ENCODE measurements around the gene SNX22. TPM values are rescaled to one million over a fixed set of nuclear protein-coding genes. Genes with fewer than 3 reads are reported as not detected.
A peak's percentile ranks its signal among the peaks of the same experiment; 100 is the strongest.

SNX22 gene
- total RNA-seq, 1 experiment from 2014 or later, result 24.7 TPM

DNA sequence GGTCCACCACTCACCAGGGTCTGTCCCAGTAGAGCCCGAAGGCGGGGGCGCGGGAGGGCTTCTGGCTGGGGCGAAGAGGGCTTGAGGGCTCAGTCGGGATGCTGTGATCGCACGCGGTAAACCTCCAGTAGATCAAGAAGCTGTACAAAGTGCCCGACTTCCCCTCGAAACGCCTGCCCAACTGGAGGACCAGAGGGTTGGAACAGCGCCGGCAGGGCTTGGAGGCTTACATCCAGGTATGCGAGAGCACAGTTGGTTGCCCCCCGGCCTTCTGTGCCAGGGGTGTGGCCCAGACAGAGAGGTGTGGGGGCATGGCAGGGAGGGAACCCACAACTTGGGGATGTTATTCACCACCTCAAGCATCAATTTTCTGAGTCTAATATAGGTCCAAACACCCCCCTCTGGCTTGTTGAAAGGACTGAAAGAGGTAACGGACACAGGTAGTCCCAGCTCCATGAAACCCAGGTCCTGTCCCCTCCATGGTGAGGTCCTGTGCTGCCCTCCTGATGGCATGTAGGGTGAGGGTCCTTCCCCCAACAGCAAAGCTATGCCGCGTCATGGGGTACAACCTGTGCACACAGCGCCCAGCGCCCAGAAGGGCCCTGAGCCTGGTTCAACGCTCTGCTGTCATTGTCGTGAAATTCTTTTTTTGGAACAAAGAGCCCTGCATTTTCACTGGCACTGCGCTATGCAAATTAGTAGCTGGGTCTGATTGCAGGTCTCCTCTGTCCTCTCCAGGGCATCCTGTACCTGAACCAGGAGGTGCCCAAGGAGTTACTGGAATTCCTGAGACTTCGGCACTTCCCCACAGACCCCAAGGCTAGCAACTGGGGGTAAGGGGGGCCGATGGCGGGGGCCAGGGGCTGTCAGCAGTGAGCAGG is 1.2 kb downstream of the SNX22 start:
- in situ Hi-C loops (cut with HindIII; ENCODE audit: low sequenced_read_pairs), result no loop called here
- peak; percentile 51 for DNase-seq (ENCODE audit: low spot score)

- DNase-seq (ENCODE audit: low spot score), result peak; percentile 90
- in situ Hi-C loops (cut with HindIII; ENCODE audit: low sequenced_read_pairs), result no loop called here
Measured at GRCh38 chr15:64153480-64154367, 2.2 kb downstream of the SNX22 start.

- DNase-seq (ENCODE audit: low spot score), result no peak
- in situ Hi-C loops (cut with HindIII; ENCODE audit: low sequenced_read_pairs), result no loop called here
Measured at GRCh38 chr15:64155802-64156651, 4.5 kb downstream of the SNX22 start.

- no peak for DNase-seq (ENCODE audit: low spot score)
- in situ Hi-C loops (cut with HindIII; ENCODE audit: low sequenced_read_pairs), result no loop called here
Measured at GRCh38 chr15:64156652-64157331, 5.3 kb downstream of the SNX22 start.

DNA sequence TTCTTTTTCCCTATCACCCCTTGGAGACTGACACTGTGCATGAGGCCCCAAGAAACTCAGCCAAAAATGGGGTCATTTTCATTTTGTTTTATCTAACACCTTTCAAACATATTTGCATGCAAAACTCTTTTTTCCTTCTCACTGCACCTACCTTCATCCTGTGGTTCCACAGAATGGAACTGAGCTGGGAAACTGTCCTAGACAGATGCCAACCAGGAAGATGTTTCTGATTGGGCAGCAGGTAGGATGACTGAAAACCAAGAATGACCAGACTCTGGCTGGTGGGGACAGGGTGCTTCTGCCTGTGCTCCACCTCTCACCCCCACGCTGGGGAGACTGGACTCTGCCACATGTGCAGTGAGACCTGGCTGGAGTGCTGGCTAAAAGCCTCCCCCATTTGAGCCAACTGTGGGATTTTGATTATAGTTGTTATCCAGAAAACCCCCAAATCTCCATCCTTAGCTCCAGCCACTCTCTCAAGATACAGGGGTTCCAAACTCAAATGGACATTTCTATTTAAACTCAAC is 6.1 kb downstream of the SNX22 start:
- DNase-seq (ENCODE audit: low spot score), result no peak
- in situ Hi-C loops (cut with HindIII; ENCODE audit: low sequenced_read_pairs), result no loop called here

- in situ Hi-C loops (cut with HindIII; ENCODE audit: low sequenced_read_pairs), result no loop called here
Measured at GRCh38 chr15:64158363-64159134, 7.0 kb downstream of the SNX22 start.

DNA sequence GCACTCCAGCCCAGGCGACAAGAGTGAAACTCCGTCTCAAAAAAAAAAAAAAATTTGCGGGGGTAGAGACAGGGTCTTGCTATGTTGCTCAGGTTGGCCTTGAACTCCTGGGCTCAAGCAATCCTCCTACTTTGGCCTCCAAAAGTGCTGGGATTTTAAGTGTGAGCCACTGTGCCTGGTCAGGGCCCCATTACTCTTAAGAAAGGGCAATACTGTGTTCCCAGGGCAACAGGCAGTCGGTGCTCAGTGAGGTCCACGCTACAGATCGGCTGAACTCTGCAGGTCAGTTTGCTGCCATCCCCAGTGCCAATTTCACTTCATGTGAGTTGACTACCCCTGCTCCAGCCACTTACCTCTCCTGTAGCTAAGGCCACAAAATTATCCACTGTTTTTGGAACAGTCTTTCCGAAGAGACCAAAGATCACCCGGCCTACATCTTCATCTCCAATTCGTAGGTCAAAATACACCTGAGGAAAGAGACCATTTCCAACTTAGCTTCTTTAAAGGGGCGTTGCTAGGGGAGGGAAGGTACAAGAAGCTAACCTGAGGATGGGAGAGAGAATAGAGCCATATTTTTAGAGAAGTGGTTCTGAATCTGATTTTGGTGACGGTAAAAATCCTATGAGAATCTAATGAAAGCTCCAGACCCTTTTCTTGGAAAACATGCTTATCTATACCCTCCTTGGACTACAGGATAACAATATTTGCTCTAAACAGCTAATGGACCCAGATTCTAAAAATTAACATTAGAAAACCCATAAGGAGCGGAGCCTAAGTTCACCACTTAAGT is 10.4 kb downstream of the SNX22 start:
- in situ Hi-C loops (cut with HindIII; ENCODE audit: low sequenced_read_pairs), result no loop called here
- no peak for DNase-seq (ENCODE audit: low spot score)

More at GRCh38 chr15:64158363-64159134, 7.0 kb downstream of the SNX22 start:
- no peak for DNase-seq (ENCODE audit: low spot score)

DNA sequence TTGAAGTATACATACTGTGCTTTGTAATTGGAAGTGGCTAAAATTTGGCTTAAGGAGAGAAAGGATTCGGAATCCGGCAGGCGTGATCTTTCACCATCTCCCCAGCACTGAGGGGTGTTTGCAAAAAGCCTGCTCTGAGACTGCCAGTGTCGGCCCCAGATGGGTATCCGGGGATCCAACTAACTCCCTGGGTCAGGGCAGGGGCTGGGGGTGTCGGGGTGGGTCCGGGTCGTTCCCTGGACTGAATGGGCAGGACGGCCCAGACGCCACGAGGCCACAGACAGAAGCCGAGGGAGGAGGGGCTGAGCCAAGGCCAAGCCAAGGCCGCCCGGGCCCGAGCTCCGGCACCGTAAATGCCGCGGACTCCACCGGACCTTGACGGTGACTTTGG is 10.9 kb downstream of the SNX22 start:
- in situ Hi-C loops (cut with HindIII; ENCODE audit: low sequenced_read_pairs), result no loop called here
- no peak for DNase-seq (ENCODE audit: low spot score)

DNA sequence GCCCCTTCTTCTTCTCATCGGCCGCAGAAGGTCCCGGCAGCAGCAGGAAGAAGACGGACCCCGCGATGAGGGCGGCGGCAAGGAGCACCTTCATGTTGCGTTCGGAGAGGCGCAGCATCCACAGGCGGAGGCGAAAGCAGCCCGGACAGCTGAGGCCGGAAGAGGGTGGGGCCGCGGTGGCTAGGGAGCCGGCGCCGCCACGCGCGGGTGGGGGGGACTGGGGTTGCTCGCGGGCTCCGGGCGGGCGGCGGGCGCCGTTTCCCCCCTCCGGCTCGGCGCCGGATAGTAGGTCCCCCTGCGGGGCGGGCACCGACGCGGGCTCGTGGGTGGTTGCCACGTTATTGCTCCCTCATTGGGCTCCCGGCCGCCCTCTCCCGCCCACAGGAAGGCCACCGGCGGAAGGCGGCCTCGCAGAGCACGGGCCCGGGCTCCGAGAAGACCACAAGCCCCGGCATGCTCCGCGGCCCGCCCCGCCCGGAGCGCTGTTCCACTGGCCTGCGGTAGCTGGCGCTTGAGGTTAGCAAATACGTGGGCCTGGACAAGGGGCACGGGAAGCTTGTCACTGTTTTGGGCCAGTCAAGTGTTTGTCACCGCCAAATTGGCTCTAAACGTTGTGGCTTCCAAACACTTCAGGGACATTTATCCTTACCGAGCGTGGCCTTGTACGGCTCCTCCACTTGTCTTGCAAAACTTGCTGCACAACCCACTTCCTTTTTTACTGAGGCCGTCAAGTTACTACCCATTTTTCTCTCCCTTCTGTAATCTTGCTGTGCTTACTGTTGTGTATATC is 11.5 kb downstream of the SNX22 start, which contains the start of gene PPIB:
Gene PPIB (minus strand): TSS at position 154 of the 790 bp plus-strand sequence. CDS start 36 bp downstream, at position 118.
- peak; percentile 98 for DNase-seq (ENCODE audit: low spot score)
- in situ Hi-C loops (cut with HindIII; ENCODE audit: low sequenced_read_pairs), result no loop called here

GRCh38 chr15:64163659-64164362 is 12.3 kb downstream of the SNX22 start:
- in situ Hi-C loops (cut with HindIII; ENCODE audit: low sequenced_read_pairs), result no loop called here
- no peak for DNase-seq (ENCODE audit: low spot score)

GRCh38 chr15:64164436-64164835 is 12.9 kb downstream of the SNX22 start:
- in situ Hi-C loops (cut with HindIII; ENCODE audit: low sequenced_read_pairs), result no loop called here
- no peak for DNase-seq (ENCODE audit: low spot score)

- DNase-seq (ENCODE audit: low spot score), result no peak
- in situ Hi-C loops (cut with HindIII; ENCODE audit: low sequenced_read_pairs), result no loop called here
Measured at GRCh38 chr15:64166102-64166890, 14.8 kb downstream of the SNX22 start.

GRCh38 chr15:64180235-64180824 is 28.8 kb downstream of the SNX22 start:
- in situ Hi-C loops (cut with HindIII; ENCODE audit: low sequenced_read_pairs), result loop anchor here (5.0 kb wide), 1 partner anchor 172 kb away; no protein-coding TSS in a partner anchor
- no peak for DNase-seq (ENCODE audit: low spot score)

DNA sequence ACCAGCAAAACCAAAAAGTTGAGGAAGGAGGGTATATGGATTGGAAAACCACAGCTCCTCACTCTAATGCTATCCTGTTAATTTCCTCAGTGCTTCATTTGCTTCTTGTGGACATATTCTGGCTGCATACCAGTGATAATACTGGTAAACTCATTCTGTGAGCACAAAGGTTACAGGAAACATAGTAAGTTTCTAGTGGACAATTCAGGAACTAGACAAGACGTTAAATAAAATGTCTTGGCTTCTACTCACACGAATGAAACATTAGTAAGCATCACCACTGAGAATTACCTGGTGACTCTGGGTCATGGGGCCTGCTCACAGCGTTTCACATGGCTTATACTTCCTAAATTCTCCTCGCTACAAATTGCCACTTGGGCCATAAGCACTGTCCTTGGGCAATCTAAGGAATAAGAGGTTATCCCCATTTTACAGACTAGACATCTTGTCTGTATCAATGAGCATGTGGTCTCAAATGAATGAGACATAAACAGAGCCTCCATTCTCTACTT is 31.4 kb downstream of the SNX22 start:
- DNase-seq (ENCODE audit: low spot score), result no peak
- in situ Hi-C loops (cut with HindIII; ENCODE audit: low sequenced_read_pairs), result loop anchor here (5.0 kb wide), 1 partner anchor 169 kb away; no protein-coding TSS in a partner anchor

Data from G401 (cell line).